K562 (cell line): ENCODE results near the gene PRDM11. TPM values are rescaled to one million over a fixed set of nuclear protein-coding genes. Genes with fewer than 3 reads are reported as not detected.

Experiments used
- DEAF1 ChIP-seq: fragments of 450-650 bp; formaldehyde crosslinking; IDR thresholded peaks from 2 replicates; pipeline ENCODE4 v1.4.0; 2020; ENCODE audit warnings: mild to moderate bottlenecking, moderate library complexity
- DIDO1 ChIP-seq: fragments of 450-650 bp; IDR thresholded peaks from 2 replicates; pipeline ENCODE4 v1.6.1; 2016; ENCODE audit warnings: low read depth, missing biosample characterization, missing genetic modification characterization
- E2F3 ChIP-seq: fragments of 250-450 bp; sonication (Bioruptor Pico); IDR thresholded peaks from 2 replicates; pipeline ENCODE4 v1.4.0; 2020; ENCODE audit warnings: mild to moderate bottlenecking
- FIP1L1 ChIP-seq: fragments of 200-400 bp; formaldehyde crosslinking; IDR thresholded peaks from 2 replicates; pipeline ENCODE4 v1.6.1; 2018; ENCODE audit warnings: mild to moderate bottlenecking, low read depth, low read length; ENCODE audit not compliant: poor library complexity, severe bottlenecking
- ILK ChIP-seq: fragments of 450-650 bp; IDR thresholded peaks from 2 replicates; pipeline ENCODE4 v1.6.1; 2016; ENCODE audit warnings: missing genetic modification characterization, low read depth, mild to moderate bottlenecking, missing compliant biosample characterization, moderate library complexity, borderline replicate concordance
- KLF13 ChIP-seq: fragments of 450-650 bp; IDR thresholded peaks from 2 replicates; pipeline ENCODE4 v1.6.1; 2016; ENCODE audit warnings: missing genetic modification characterization, low read depth, mild to moderate bottlenecking, missing compliant biosample characterization, moderate library complexity, borderline replicate concordance
- MIER1 ChIP-seq: fragments of 450-650 bp; IDR thresholded peaks from 2 replicates; pipeline ENCODE4 v1.6.1; 2016; ENCODE audit warnings: antibody characterized with exemption, mild to moderate bottlenecking, low read depth
- SP1 ChIP-seq: sonication (generic); formaldehyde crosslinking; IDR thresholded peaks from 2 replicates; pipeline ENCODE4 v1.8.1; 2022; ENCODE audit warnings: mild to moderate bottlenecking, missing genetic modification reagents
- ZBTB2 ChIP-seq: fragments of 450-650 bp; IDR thresholded peaks from 2 replicates; pipeline ENCODE4 v1.6.1; 2016; ENCODE audit warnings: antibody characterized with exemption
- polyA plus RNA-seq, 8 experiments: library from polyadenylated mRNA; depleted of rRNA in 4 of 8; stranded (reverse) in 5 of 8; unstranded in 3 of 8; fragments of >200 nt; fragmentation: Nextera tagmentation in 2 of 8; fragmentation: Illumina TruSeq in 1 of 8; extraction: Ambion mirVana in 2 of 8; extraction: Trizol in 1 of 8; gene quantifications; 2 replicates each; pipeline versions ENCODE4 v1.2.1 to v1.2.3, GENCODE V29; 2011 to 2014; ENCODE audit warnings: inconsistent platforms in 1 of 8, missing spikeins in 1 of 8
- total RNA-seq, 7 experiments: library from RNA; depleted of rRNA in 6 of 7; stranded (reverse); fragments of >200 nt in 6 of 7; fragmentation: Illumina TruSeq in 2 of 7; extraction: Trizol in 2 of 7; gene quantifications; 2 replicates each; pipeline versions ENCODE4 v1.2.1 to v1.2.3, GENCODE V29; 2011 to 2021; ENCODE audit warnings: low replicate concordance in 1 of 7

Gene PRDM11
- total and polyA plus RNA-seq, 9 of the 15 experiments (the other 6 are each of a cell fraction or from before 2014, with no cell fraction given) = 0.01 to 1.1 (median 0.29) TPM

GRCh38 chr11:45105233-45105983 lies 41.0 kb upstream of the PRDM11 start (continued):
- TF ChIP-seq DEAF1 (CRISPR knock-in tag) (0 out of 2 replicates have a peak, but pooled peaks have one; percentile 31), ZBTB2 (no peak), ILK (tag) (no peak), DIDO1 (tag) (no peak), E2F3 (CRISPR knock-in tag) (no peak), SP1 (CRISPR knock-in tag) (no peak), MIER1 (no peak), KLF13 (tag) (no peak), FIP1L1 (no peak)
- TF ChIP-seq, all 486 proteins: peak for 12
